GM19025 (cell line): ENCODE data around the gene USH2A.
"Not testable (repeated sequence)": the region's sequence is repeated elsewhere in the genome, so short reads cannot be mapped to it uniquely, and the experiment has no call there.

Experiments
- ATAC-seq: cut with Tn5 transposase; IDR thresholded peaks from one replicate; pipeline ENCODE4 v1.9.1; 2021; ENCODE audit warnings: mild to moderate bottlenecking, low read depth, moderate library complexity; ENCODE audit not compliant: unreplicated experiment

USH2A gene

GRCh38 chr1:216207154-216207553 is 216.1 kb downstream of the USH2A start:
- ATAC-seq: no peak

GRCh38 chr1:216205176-216205575 is 218.1 kb downstream of the USH2A start:
- no peak for ATAC-seq

GRCh38 chr1:216201946-216202345 is 221.3 kb downstream of the USH2A start:
- ATAC-seq: no peak

- no peak for ATAC-seq
Measured at GRCh38 chr1:216200941-216201340, 222.3 kb downstream of the USH2A start.

- no peak for ATAC-seq
Measured at GRCh38 chr1:216194721-216195120, 228.5 kb downstream of the USH2A start.

- ATAC-seq: no peak
Measured at GRCh38 chr1:216193839-216194443, 229.3 kb downstream of the USH2A start.

- ATAC-seq: no peak
Measured at GRCh38 chr1:216190438-216190837, 232.8 kb downstream of the USH2A start.

GRCh38 chr1:216186816-216187215 is 236.4 kb downstream of the USH2A start:
- ATAC-seq: no peak

- no peak for ATAC-seq
Measured at GRCh38 chr1:216186141-216186540, 237.1 kb downstream of the USH2A start.

GRCh38 chr1:216184126-216184680 is 239.0 kb downstream of the USH2A start:
- ATAC-seq: no peak

- no peak for ATAC-seq
Measured at GRCh38 chr1:216183454-216183853, 239.8 kb downstream of the USH2A start.

GRCh38 chr1:216183007-216183406 is 240.2 kb downstream of the USH2A start:
- no peak for ATAC-seq

GRCh38 chr1:216181590-216181989 is 241.7 kb downstream of the USH2A start:
- ATAC-seq: no peak

- no peak for ATAC-seq
Measured at GRCh38 chr1:216178281-216178680, 245.0 kb downstream of the USH2A start.

GRCh38 chr1:216176970-216177369 is 246.3 kb downstream of the USH2A start:
- no peak for ATAC-seq

GRCh38 chr1:216175714-216176113 is 247.5 kb downstream of the USH2A start:
- ATAC-seq: no peak

GRCh38 chr1:216173376-216173995 is 249.8 kb downstream of the USH2A start:
- no peak for ATAC-seq

GRCh38 chr1:216169351-216169750 is 253.9 kb downstream of the USH2A start:
- no peak for ATAC-seq

- no peak for ATAC-seq
Measured at GRCh38 chr1:216168546-216168945, 254.7 kb downstream of the USH2A start.

GRCh38 chr1:216154063-216154462 is 269.2 kb downstream of the USH2A start:
- no peak for ATAC-seq

- no peak for ATAC-seq
Measured at GRCh38 chr1:216153130-216153529, 270.1 kb downstream of the USH2A start.

GRCh38 chr1:216145451-216146018 is 277.7 kb downstream of the USH2A start:
- not testable (repeated sequence) for ATAC-seq
